ENCODE results near the gene GRIN2A. TPM values are rescaled to one million over a fixed set of nuclear protein-coding genes. Genes with fewer than 3 reads are reported as not detected.

GRIN2A gene
- total and polyA plus RNA-seq, 8 donors, result 0.03 to 0.96 (median 0.26) TPM

DNA sequence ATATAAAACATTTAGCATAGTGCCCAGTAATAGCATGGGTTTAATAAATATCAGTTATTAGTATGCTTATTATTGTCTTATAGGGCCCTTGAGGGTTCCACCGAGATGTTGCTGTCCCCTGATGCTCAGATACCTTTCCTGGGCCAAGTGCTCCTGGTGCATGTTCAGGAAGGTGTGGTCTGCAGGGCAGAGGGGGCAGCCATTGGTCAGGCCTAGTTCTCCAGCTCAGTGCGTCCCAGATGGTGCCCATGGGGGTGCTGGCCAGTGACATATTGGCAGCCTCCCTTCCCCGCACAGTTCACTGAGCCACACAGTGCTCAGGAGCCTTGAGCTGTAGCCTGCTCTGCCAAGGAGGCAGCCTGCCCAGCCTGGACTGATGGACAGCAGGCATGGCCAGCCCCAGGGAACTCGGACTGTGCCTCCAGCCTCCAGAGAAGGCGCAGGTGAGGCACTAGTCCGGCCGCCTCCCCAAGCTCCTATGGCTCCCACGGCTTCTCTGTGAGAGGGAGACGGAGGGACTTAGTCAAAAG, 7.7 kb upstream of the GRIN2A start:
- H3K27ac ChIP-seq, result no peak overlapping the region
- peaks cover 0 to 22% of the 10 kb centered on the region in 2 donors for H3K27me3 ChIP-seq
- H3K36me3 ChIP-seq, result no peaks in the 10 kb centered on the region
- DNase-seq, result no peak
- H3K4me1 ChIP-seq, result no peaks in the 10 kb centered on the region
- H3K4me3 ChIP-seq, result no peak overlapping the region
- intact Hi-C loops (cut with DNase I), result loop anchor here in 1 of 2 donors (10.0 kb wide), 1 partner anchor 1025 kb away; no protein-coding TSS in a partner anchor
- no peak for ATAC-seq
- TF ChIP-seq CTCF (IDR thresholded peaks at IDR 0.05), result no peak
- no peaks in the 10 kb centered on the region for H3K9me3 ChIP-seq

- Histone ChIP-seq H3K27me3 (peaks cover under 1 to 39% of the 10 kb centered on the region in 2 donors), H3K36me3 (no peaks in the 10 kb centered on the region), H3K27ac (no peak overlapping the region), H3K4me1 (peaks cover 0 to under 1% of the 10 kb centered on the region in 2 donors), H3K9me3 (no peaks in the 10 kb centered on the region), H3K4me3 (no peak overlapping the region)
- DNase-seq (no peak), ATAC-seq (no peak)
- intact Hi-C loops (cut with DNase I), result loop anchor here in 1 of 2 donors (10.0 kb wide), 1 partner anchor 1023 kb away; no protein-coding TSS in a partner anchor
- TF ChIP-seq CTCF (IDR thresholded peaks at IDR 0.05), result no peak
Observed at GRCh38 chr16:10188236-10188635, 6.0 kb upstream of the GRIN2A start.

DNA sequence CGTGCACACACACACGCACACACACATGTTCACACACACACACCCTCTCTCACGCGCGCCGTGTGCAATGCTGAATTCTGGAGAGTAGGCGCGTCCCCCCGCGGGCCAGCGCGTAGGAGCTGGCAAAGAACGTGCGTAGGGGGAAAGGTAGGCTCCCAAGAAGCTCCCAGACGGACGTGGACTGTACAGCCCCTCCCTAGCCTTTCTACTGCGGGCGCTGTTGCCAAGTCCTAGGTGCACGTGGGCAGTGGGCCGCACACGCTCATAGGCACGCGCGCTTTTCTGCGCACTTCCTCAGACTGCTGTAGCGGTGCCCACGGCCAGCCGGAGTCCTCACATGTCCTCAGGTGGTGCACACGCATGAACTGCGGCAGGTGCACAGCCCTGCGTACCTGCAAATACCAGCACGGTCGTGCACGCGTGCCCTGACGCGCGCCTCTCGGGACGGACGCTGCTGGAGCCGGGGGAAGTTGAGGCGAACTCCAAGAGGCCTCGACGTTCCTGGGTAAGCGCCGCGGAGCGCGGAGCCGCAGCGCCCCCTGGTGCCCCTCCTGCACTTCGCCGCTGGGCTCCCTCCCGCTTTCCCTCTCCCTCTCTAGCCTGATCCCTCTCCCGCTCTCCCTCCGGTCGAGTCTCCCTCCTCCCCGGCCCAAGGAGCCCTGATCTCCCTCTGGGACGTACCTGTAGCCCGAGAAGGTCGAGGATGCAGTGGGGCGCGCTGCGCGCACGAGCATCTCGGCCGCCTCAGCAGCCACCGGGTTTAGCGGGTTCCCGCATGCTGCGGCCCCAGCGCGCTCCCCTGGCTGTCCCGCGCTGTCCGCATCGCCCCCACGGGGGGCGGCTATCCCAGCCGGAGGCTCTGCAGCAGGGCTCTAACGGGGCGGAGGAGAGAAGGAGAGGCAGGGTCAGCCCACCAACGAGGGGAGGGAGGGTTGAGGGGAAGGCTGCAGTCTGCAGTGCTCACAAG, 749 bp downstream of the GRIN2A start:
- peaks cover 4 to 25% of the 10 kb centered on the region in 2 donors for H3K4me1 ChIP-seq
- peak; percentile 87 for TF ChIP-seq CTCF (IDR thresholded peaks at IDR 0.05)
- H3K27ac ChIP-seq, result no peak overlapping the region
- H3K27me3 ChIP-seq, result peaks cover 23 to 82% of the 10 kb centered on the region in 2 donors
- H3K4me3 ChIP-seq, result no peak overlapping the region
- DNase-seq, result peak; percentile 51 to 88 (median 60)
- intact Hi-C loops (cut with DNase I), result loop anchor here in 1 of 2 donors (10.0 kb wide), 1 partner anchor 1017 kb away; no protein-coding TSS in a partner anchor
- no peaks in the 10 kb centered on the region for H3K9me3 ChIP-seq
- peak; percentile 98 for ATAC-seq
- no peaks in the 10 kb centered on the region for H3K36me3 ChIP-seq

GRCh38 chr16:10180771-10181163, 1.5 kb downstream of the GRIN2A start:
- intact Hi-C loops (cut with DNase I), result loop anchor here in 1 of 2 donors (10.0 kb wide), 1 partner anchor 1016 kb away; no protein-coding TSS in a partner anchor
- peak; percentile 25 for ATAC-seq
- peak in 2 of 4 donors; percentile 19 to 76 for DNase-seq
- Histone ChIP-seq H3K4me1 (peaks cover 4 to 25% of the 10 kb centered on the region in 2 donors), H3K27ac (no peak overlapping the region), H3K36me3 (no peaks in the 10 kb centered on the region), H3K9me3 (no peaks in the 10 kb centered on the region), H3K27me3 (peaks cover 23 to 77% of the 10 kb centered on the region in 2 donors), H3K4me3 (no peak overlapping the region)
- no peak for TF ChIP-seq CTCF (IDR thresholded peaks at IDR 0.05)

Measured in left lung (tissue), 10 donors.